Right lobe of liver (tissue), 4 donors: ENCODE data around the gene CALD1.

Experiments
- CTCF ChIP-seq, 4 donors: fragments of 200-600 bp in 3 of 4; fragments of 450-650 bp in 1 of 4; IDR thresholded peaks; one replicate each; pipeline versions ENCODE4 v1.5.1 to v1.8.0; 2016 to 2022; ENCODE audit warnings: antibody characterized with exemption in 4 of 4, mild to moderate bottlenecking in 2 of 4
- POLR2A ChIP-seq: fragments of 450-650 bp; IDR thresholded peaks from one replicate; pipeline ENCODE4 v1.6.1; 2017; ENCODE audit warnings: antibody characterized with exemption, mild to moderate bottlenecking
- donor health status: DM: no; HTN: no; CAD: no.
- donor health status: DM: no; HTN: no; CAD: no.
- donor health status: DM: no; HTN: yes; CAD: no.

- TF ChIP-seq CTCF (IDR thresholded peaks at IDR 0.05): no peak
- no peak for TF ChIP-seq POLR2A
These were observed 71.7 kb downstream of the CALD1 start for GRCh38 chr7:134851141-134851540.
